ENCODE data around the gene RIMBP2.

Gene RIMBP2

GRCh38 chr12:130596241-130596640 lies 119.9 kb downstream of the RIMBP2 start:
- no peak for DNase-seq (ENCODE audit: low read depth)
- no peak overlapping the region for H3K4me3 ChIP-seq (ENCODE audit: low read depth, low read length)
- no peak for TF ChIP-seq CTCF (IDR thresholded peaks at IDR 0.05; ENCODE audit: control insufficient read depth, extremely low read depth, insufficient read depth)

- no peak for DNase-seq (ENCODE audit: low read depth)
- no peak for TF ChIP-seq CTCF (IDR thresholded peaks at IDR 0.05; ENCODE audit: control insufficient read depth, extremely low read depth, insufficient read depth)
- H3K4me3 ChIP-seq (ENCODE audit: low read depth, low read length) = no peak overlapping the region
Observed at GRCh38 chr12:130595566-130595965, 120.5 kb downstream of the RIMBP2 start.

- H3K4me3 ChIP-seq (ENCODE audit: low read depth, low read length) = no peak overlapping the region
- TF ChIP-seq CTCF (IDR thresholded peaks at IDR 0.05; ENCODE audit: control insufficient read depth, extremely low read depth, insufficient read depth) = no peak
- no peak for DNase-seq (ENCODE audit: low read depth)
Observed at GRCh38 chr12:130593056-130593455, 123.0 kb downstream of the RIMBP2 start.

- no peak for DNase-seq (ENCODE audit: low read depth)
- no peak for TF ChIP-seq CTCF (IDR thresholded peaks at IDR 0.05; ENCODE audit: control insufficient read depth, extremely low read depth, insufficient read depth)
- H3K4me3 ChIP-seq (ENCODE audit: low read depth, low read length) = no peak overlapping the region
Observed at GRCh38 chr12:130592641-130593040, 123.5 kb downstream of the RIMBP2 start.

GRCh38 chr12:130591736-130592135 lies 124.4 kb downstream of the RIMBP2 start:
- TF ChIP-seq CTCF (IDR thresholded peaks at IDR 0.05; ENCODE audit: control insufficient read depth, extremely low read depth, insufficient read depth) = no peak

GRCh38 chr12:130590685-130591084 lies 125.4 kb downstream of the RIMBP2 start:
- DNase-seq (ENCODE audit: low read depth) = no peak
- H3K4me3 ChIP-seq (ENCODE audit: low read depth, low read length) = no peak overlapping the region
- TF ChIP-seq CTCF (IDR thresholded peaks at IDR 0.05; ENCODE audit: control insufficient read depth, extremely low read depth, insufficient read depth) = no peak

More at GRCh38 chr12:130591736-130592135, 124.4 kb downstream of the RIMBP2 start:
- H3K4me3 ChIP-seq (ENCODE audit: low read depth, low read length) = no peak overlapping the region
- no peak for DNase-seq (ENCODE audit: low read depth)

GRCh38 chr12:130589540-130590317 lies 126.4 kb downstream of the RIMBP2 start:
- no peak for DNase-seq (ENCODE audit: low read depth)
- no peak for TF ChIP-seq CTCF (IDR thresholded peaks at IDR 0.05; ENCODE audit: control insufficient read depth, extremely low read depth, insufficient read depth)
- H3K4me3 ChIP-seq (ENCODE audit: low read depth, low read length) = no peak overlapping the region

All from LNCaP clone FGC (cell line).